Omental fat pad (tissue), 4 donors: ENCODE data around the gene GTPBP2. TPM values are rescaled to one million over a fixed set of nuclear protein-coding genes. Genes with fewer than 3 reads are reported as not detected.
"Not testable (repeated sequence)": the region's sequence is repeated elsewhere in the genome, so short reads cannot be mapped to it uniquely, and the experiment has no call there.

Experiments
- ATAC-seq: fragments of 150-250 bp; one replicate; pipeline ENCODE4 v1.9.1; 2016; ENCODE audit warnings: mild to moderate bottlenecking, moderate library complexity; ENCODE audit not compliant: low FRiP score
- DNase-seq: peaks from one replicate; pipeline ENCODE4 v3.0.0-alpha.2; 2019; ENCODE audit warnings: low spot score
- total RNA-seq, 4 donors: library from RNA; depleted of rRNA; stranded (reverse); fragments of >200 nt; gene quantifications; one replicate each; pipeline ENCODE4 v1.1.0, GENCODE V29; 2016
- TF ChIP-seq, protein P1 (sequence below), 3 donors: fragments of 450-650 bp; IDR thresholded peaks; one replicate each; pipeline ENCODE4 v1.5.1; 2016 to 2017; ENCODE audit warnings: antibody characterized with exemption in 3 of 3, mild to moderate bottlenecking in 3 of 3, moderate library complexity in 2 of 3

The GTPBP2 gene
- total RNA-seq, 4 donors from 2014 or later, result 37.5 to 65.7 (median 44.0) TPM

DNA sequence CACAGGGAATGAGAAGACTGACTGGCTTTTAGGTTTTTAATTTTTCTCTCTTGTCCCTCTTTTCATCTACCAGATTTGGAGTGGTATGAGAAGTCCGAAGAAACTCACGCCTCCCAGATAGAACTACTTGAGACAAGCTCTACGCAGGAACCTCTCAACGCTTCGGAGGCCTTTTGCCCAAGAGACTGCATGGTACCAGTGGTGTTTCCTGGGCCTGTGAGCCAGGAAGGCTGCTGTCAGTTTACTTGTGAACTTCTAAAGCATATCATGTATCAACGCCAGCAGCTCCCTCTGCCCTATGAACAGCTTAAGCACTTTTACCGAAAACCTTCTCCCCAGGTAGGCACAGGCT, 7.2 kb upstream of the GTPBP2 start:
- TF ChIP-seq, protein P1, sequence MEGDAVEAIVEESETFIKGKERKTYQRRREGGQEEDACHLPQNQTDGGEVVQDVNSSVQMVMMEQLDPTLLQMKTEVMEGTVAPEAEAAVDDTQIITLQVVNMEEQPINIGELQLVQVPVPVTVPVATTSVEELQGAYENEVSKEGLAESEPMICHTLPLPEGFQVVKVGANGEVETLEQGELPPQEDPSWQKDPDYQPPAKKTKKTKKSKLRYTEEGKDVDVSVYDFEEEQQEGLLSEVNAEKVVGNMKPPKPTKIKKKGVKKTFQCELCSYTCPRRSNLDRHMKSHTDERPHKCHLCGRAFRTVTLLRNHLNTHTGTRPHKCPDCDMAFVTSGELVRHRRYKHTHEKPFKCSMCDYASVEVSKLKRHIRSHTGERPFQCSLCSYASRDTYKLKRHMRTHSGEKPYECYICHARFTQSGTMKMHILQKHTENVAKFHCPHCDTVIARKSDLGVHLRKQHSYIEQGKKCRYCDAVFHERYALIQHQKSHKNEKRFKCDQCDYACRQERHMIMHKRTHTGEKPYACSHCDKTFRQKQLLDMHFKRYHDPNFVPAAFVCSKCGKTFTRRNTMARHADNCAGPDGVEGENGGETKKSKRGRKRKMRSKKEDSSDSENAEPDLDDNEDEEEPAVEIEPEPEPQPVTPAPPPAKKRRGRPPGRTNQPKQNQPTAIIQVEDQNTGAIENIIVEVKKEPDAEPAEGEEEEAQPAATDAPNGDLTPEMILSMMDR (IDR thresholded peaks at IDR 0.05), result no peak
- DNase-seq, result no peak
- no peak for ATAC-seq

DNA sequence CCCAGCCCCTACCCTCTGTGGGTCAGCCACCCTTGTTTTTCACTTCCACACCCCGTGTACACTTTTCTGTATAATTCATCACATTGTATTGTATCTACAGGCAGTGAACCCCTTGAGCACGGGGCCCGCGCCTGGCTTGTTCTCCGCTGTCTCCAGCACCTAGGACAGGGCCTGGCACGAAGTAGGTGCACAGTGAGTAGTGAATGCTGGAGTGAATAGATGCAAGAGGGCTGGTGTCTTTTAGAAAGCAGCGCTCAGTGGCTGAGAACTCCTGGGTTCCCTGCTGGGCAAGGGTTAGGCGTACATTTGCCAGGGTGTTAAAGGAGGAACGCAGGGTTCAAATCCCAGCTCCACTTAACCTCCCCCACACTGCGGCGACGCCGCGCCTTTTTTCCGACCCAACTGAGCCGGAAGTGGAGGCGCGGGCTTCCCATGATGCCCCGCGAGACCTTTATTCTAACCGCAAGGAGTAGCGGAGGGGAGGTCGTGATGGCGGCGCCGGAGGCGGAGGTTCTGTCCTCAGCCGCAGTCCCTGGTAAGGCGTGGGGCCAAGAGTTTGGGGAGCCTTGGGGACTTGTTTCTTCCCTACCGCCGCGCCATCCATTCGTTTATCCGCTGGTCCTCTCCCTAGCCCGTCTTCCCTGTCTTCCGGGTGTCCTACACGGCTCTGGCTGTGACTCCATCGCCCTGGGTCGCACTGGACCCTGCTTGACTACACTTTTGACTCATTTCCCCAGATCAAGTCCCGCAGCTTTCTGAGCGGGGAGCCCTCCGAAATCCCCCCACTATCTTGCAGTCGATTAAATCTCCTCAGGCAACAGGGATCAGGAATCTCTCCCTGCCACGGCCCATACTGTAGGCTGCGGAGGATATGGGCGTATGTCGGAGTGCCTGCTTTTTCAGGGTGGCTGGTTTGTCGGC, 6.6 kb upstream of the GTPBP2 start, which contains the start of gene MAD2L1BP:
TSS of gene MAD2L1BP (plus strand) at position 454 of the 921 bp plus-strand sequence. CDS start at position 490, 36 bp downstream.
- DNase-seq (peak; percentile 70), ATAC-seq (peak; percentile 86)
- TF ChIP-seq, protein P1 (IDR thresholded peaks at IDR 0.05), result no peak

DNA sequence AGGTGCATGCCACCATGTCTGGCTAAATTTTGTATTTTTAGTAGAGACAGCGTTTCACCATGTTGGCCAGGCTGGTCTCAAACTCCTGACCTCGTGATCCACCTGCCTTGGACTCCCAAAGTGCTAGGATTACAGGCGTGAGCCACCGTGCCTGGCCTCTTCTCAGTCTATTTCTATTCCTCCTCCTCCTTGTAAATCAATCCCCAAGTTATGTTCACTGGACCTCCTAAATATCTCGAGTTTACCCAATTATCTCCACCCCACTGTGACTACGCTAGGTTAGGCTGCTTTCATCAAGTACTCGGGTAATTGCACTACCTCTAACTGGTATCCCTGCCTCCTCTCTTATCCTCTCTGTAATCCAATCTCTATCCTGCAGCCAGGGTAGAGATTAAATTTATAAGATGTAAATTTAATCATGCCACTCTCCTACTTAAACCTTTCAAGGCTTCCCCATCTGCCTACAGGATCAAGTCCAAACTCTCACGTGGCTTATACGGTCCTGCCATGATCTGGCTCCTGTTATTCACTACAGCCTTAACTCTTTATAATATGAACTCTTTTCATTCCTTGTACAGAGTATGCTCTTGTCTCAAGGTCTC, 5.7 kb upstream of the GTPBP2 start:
- TF ChIP-seq, protein P1 (IDR thresholded peaks at IDR 0.05), result no peak

DNA sequence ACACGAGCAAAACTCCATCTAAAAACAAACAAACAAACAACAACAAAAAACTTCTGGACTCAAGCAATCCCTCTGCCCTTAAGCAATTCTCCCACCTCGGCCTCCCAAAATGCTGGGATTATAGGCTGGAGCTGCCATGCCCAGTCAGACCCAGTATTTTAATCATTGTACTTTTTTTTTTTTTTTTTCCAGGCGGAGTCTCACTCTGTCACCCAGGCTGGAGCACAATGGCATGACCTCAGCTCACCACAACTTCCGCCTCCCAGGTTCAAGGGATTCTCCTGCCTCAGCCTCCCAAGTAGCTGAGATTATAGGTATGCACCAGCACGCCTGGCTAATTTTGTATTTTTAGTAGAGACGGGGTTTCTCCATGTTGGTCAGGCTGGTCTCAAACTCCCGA, 3.9 kb upstream of the GTPBP2 start:
- DNase-seq, result not testable (repeated sequence)

More for the DNA sequence above, 5.7 kb upstream of the GTPBP2 start:
- ATAC-seq, result no peak
- DNase-seq, result no peak

DNA sequence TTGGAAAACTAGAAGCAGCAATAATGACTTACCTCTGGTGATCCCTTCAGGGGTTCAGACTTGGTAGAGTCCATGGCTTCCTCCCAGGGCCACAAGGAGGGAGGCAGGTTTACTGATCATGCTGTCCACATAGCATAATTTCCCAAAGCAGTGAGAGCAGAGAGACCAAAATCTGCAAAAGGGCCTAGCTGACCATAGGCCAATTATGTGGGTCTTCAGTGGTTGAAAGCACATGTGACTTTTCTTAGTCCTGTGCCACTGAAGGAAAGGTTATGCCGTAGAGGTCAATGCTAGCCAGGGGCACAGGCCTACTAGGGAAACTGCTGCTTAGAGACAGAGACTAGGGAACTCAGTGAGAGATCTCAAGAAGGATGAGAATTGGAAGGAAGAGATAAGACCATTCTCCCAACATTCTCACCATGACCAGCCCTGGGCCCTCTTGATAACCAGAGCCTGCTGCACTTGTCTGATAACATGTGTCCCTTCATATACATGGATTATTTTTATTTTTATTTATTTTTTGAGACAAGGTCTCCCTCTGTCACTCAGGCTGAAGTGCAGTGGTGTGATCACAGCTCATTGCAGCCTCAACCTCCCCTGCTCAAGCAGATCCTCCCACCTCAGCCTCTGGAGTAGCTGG, 2.0 kb upstream of the GTPBP2 start:
- DNase-seq, result no peak
- TF ChIP-seq, protein P1 (IDR thresholded peaks at IDR 0.05), result no peak
- ATAC-seq, result no peak

More for the DNA sequence above, 3.9 kb upstream of the GTPBP2 start:
- not testable (repeated sequence) for ATAC-seq

DNA sequence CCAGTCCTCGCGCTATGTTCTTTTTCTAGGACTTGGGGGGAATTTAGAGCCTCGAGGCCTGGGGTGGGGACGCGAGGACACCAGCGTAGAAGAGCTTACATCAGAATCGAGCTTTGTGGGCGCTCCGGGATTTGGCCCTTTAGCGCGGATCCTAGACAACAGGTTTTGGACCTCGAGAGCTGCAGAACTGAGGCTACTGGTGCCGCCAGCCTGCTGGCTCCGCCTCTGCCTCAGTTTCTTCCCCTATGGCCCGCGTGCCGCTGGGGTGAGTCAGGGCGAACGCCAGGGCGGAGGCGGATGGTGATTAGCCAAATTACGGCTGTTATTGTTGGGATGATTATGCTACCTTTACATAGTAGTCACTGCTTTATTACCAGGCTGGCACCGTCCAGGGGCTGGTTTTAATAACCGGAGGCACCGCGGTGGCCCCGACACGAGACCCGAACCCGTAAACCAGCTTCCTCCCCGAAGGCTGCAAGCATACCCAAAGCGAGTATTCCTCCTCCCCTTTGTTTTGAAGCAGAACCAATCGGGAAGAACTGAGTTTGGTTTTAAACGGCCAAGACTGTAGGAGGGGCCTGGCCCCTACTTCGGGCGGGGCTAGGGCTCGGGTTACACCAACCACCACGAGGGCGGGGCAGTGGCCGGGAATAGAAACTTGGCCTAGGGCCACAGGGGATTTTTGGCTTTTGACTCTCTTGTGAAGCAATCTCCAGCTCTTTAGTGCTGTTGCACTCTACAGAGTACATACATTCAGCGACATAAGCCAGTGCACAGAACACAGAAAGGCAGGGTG, 639 bp upstream of the GTPBP2 start:
- ATAC-seq, result peak; percentile 85
- TF ChIP-seq, protein P1 (IDR thresholded peaks at IDR 0.05), result no peak
- peak; percentile 88 for DNase-seq
